ENCODE data around the gene NOS3.
"Not testable (repeated sequence)": the region's sequence is repeated elsewhere in the genome, so short reads cannot be mapped to it uniquely, and the experiment has no call there.

Gene NOS3

DNA sequence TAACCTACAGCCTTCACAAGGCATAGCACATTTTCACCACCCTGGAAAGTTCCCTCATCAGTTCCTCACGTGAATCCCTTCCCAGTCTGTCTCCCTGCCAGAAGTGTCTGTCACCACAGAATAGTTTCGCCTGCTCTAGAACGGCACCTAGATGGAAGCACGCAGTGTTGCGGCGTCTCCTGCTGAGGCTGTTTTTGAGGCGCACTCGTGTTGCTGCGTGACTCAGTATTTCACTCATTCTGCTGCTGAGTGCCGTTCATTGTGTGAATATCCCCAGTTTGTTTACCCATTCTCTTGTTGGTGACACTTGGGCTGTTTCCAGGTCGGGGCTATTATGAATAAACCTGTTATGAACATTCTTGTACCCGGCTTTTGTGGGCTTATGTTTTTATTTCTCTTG is 12.8 kb downstream of the NOS3 start:
- no peak for DNase-seq

GRCh38 chr7:151005566-151005965 is 14.7 kb downstream of the NOS3 start:
- DNase-seq = no peak

GRCh38 chr7:151006590-151007300 is 15.9 kb downstream of the NOS3 start:
- no peak for DNase-seq

- DNase-seq = no peak
Measured at GRCh38 chr7:151007469-151007898, 16.7 kb downstream of the NOS3 start.

- no peak for DNase-seq
Measured at GRCh38 chr7:151008143-151008510, 17.3 kb downstream of the NOS3 start.

DNA sequence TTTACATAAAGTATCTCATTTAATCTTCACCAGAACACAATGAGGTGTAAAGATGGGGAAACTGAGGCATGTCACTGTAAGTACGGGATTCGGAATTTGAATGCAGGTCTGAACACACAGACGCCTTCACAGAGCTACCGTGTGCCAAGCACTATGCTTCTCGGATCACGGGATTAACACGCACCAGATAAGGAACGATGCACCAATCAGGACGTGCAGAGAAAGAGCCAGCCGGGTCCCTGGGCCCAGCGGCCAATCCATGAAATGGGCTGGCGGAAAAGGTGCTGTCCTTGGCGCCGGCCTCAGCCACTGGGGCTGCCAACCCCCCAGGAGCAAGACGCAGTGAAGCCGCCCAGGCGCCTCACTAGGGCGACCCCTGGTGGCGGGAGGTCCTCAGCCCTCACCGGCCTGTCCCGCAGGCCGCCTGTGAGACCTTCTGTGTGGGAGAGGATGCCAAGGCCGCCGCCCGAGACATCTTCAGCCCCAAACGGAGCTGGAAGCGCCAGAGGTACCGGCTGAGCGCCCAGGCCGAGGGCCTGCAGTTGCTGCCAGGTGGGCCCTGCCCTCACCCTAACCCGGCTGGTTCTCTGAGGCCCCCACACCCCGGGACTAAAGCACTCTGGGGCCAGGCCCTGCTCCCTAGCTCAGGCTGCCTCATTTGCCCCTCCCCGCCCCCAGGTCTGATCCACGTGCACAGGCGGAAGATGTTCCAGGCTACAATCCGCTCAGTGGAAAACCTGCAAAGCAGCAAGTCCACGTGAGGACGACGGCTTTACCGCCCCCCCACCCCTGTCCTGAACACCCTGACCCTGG is 17.9 kb downstream of the NOS3 start:
- no peak for DNase-seq

- no peak for DNase-seq
Measured at GRCh38 chr7:151009327-151010036, 18.7 kb downstream of the NOS3 start.

- no peak for DNase-seq
Measured at GRCh38 chr7:151010037-151010306, 19.2 kb downstream of the NOS3 start.

- DNase-seq = no peak
Measured at GRCh38 chr7:151010307-151011096, 19.7 kb downstream of the NOS3 start.

- no peak for DNase-seq
Measured at GRCh38 chr7:151011097-151011409, 20.2 kb downstream of the NOS3 start.

DNA sequence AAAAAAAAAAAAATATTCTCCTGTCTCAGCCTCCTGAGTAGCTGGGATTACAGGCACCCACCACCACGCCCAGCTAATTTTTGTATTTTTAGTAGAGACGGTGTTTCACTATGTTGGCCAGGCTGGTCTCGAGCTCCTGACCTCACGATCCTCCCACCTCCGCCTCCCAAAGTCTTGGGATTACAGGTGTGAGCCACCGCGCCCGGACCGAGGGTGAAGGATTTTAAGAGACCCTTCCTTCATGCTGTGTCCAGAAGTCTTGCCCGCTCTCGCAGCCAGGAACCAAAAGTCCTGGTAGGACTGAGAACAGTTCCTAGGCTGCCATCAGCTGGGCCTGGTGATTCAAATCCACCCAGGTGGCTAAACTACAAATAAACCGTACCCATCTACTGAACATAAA is 20.8 kb downstream of the NOS3 start:
- DNase-seq = not testable (repeated sequence)

- DNase-seq = no peak
Measured at GRCh38 chr7:151012031-151012692, 21.3 kb downstream of the NOS3 start.

DNA sequence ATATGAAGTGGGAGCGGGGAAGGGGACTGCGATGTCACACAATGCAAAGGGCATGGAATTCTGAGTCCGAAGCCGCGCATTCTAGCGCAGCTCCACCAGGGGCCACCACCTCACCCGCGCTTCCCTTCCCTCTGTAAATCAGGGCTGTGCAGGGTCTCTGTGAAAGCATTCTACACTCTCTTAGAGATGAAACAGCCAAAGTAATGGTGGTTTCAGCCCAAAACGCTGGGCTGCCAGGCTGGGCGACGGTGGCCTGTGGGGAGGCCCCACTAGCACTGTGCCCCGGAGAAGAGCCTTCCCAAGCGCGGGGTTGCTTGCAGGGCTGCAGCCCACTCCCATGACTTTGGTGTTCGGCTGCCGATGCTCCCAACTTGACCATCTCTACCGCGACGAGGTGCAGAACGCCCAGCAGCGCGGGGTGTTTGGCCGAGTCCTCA is 22.1 kb downstream of the NOS3 start:
- DNase-seq = no peak

- DNase-seq = no peak
Measured at GRCh38 chr7:151013356-151013732, 22.5 kb downstream of the NOS3 start.

DNA sequence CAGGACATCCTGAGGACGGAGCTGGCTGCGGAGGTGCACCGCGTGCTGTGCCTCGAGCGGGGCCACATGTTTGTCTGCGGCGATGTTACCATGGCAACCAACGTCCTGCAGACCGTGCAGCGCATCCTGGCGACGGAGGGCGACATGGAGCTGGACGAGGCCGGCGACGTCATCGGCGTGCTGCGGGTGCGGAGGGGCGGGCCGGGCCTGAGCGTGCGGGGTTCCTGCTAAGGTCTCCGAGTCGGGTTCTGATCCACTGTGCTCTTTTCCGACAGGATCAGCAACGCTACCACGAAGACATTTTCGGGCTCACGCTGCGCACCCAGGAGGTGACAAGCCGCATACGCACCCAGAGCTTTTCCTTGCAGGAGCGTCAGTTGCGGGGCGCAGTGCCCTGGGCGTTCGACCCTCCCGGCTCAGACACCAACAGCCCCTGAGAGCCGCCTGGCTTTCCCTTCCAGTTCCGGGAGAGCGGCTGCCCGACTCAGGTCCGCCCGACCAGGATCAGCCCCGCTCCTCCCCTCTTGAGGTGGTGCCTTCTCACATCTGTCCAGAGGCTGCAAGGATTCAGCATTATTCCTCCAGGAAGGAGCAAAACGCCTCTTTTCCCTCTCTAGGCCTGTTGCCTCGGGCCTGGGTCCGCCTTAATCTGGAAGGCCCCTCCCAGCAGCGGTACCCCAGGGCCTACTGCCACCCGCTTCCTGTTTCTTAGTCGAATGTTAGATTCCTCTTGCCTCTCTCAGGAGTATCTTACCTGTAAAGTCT is 23.1 kb downstream of the NOS3 start:
- DNase-seq = no peak

- DNase-seq = no peak
Measured at GRCh38 chr7:151014950-151015349, 24.1 kb downstream of the NOS3 start.

DNA sequence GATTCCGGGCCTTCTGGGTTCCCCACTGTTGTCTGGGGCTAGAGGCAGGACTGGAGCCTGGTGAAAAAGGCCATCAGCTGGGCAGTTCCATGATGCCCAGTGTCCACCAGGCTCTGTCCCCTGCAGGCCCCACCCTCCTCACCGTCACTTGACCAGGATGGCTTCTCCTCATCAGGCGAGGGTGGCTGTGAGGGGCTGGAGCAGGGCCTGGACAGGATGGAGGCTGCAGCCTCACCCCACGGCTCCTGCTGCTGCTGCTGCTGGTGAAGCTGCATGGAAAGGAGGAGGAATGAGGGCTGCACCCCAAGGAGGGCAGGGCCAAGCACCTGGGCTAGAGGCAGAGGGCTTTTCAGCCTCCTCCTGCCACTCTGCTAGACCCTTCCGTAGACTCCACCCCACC is 25.1 kb downstream of the NOS3 start:
- no peak for DNase-seq

- DNase-seq = no peak
Measured at GRCh38 chr7:151016505-151016904, 25.7 kb downstream of the NOS3 start.

DNA sequence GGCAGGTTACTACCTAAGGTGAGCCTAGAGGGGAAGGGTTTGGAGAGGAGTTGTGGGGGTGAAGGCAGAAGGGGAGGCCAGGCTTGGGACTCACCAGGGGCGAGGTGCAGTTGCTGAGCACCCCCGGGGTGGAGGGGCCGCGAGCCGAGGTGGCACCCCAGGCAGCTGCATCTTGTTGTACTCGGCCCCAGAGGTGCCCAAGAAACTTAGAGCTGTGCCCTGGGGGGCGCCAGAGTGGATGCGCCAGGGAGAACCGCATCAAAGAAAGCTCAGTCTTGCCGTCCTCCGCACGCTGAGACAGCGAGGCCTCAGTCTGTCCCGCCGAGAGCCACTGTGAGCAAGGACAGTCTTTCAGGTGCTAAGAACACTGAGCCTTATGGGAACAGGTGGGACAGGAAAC is 26.1 kb downstream of the NOS3 start:
- DNase-seq = no peak

GRCh38 chr7:151017370-151017952 is 26.6 kb downstream of the NOS3 start:
- no peak for DNase-seq

DNA sequence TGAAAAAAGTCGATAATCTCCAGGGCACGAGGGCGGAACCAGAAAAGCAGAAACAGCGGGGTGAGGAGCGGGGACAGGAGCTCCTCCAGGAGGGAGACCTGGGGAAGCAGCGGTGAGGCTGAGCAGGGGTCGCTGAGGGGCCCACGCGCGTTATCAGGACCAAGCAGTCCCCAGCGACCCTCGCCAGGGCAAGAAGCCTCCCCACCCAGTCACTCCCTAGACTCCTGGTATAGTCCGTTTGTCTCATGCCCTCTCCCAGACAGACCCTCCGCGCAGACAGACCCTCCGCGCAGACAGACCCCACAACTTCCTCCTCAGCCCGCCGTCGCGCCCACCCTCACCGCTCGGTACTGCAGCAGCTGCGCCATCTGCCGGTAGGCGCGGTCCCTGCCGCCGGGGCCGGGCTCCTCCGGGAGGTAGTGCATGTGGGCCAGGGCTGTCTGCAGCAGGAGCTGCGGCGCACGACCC is 27.2 kb downstream of the NOS3 start:
- no peak for DNase-seq

Measured in NCI-H1436 (cell line).